Ovary (tissue), 9 donors: ENCODE results near the gene NAT10. TPM values are rescaled to one million over a fixed set of nuclear protein-coding genes. Genes with fewer than 3 reads are reported as not detected.

Source experiments
- DNase-seq, 5 donors: peaks; one replicate each; pipeline ENCODE4 v3.0.0-alpha.2; 2019 to 2020
- H3K27ac ChIP-seq, 2 donors: fragments of 200-600 bp; one replicate each; pipeline versions ENCODE4 v1.5.1 to v1.8.0; 2019 to 2022
- H3K27me3 ChIP-seq: fragments of 200-600 bp; one replicate; pipeline ENCODE4 v1.8.0; 2022
- H3K36me3 ChIP-seq: fragments of 200-600 bp; sonication (generic); one replicate; pipeline ENCODE4 v1.5.1; 2019
- H3K4me1 ChIP-seq: one replicate; pipeline ENCODE4 v1.8.1; 2013; ENCODE audit warnings: mild to moderate bottlenecking, moderate library complexity; ENCODE audit not compliant: insufficient read depth
- H3K4me3 ChIP-seq: fragments of 200-600 bp; sonication (generic); one replicate; pipeline ENCODE4 v1.5.1; 2017
- H3K9me3 ChIP-seq, 2 donors: fragments of 200-600 bp in 1 of 2; sonication (generic) in 1 of 2; one replicate each; pipeline versions ENCODE4 v1.5.1 to v1.8.1; 2013 to 2019; ENCODE audit warnings: mild to moderate bottlenecking in 1 of 2, moderate library complexity in 1 of 2
- CTCF ChIP-seq, 3 donors: fragments of 450-650 bp in 2 of 3; fragments of 200-600 bp in 1 of 3; IDR thresholded peaks; one replicate each; pipeline versions ENCODE4 v1.5.1 to v1.8.0; 2016 to 2022; ENCODE audit warnings: antibody characterized with exemption in 3 of 3, mild to moderate bottlenecking in 1 of 3
- EP300 ChIP-seq: sonication (generic); formaldehyde crosslinking; IDR thresholded peaks from one replicate; pipeline ENCODE4 v1.6.1; 2017; ENCODE audit warnings: antibody characterized with exemption
- POLR2A ChIP-seq: fragments of 450-650 bp; IDR thresholded peaks from one replicate; pipeline ENCODE4 v1.6.1; 2017; ENCODE audit warnings: antibody characterized with exemption, mild to moderate bottlenecking, moderate library complexity
- WGBS, 3 donors: extraction: QIAGEN DNeasy Blood & Tissue Kit in 1 of 3; methylation state at CpG; one replicate each; pipeline versions ENCODE4 v1.1.5 to v1.1.7; 2013 to 2017; 5-methylcytosine and 5-hydroxymethylcytosine counted together
- intact Hi-C, 4 donors: fragments of 100-400 bp; cut with DNase I; formaldehyde crosslinking; loops; one replicate each; pipeline versions ENCODE4 v1.11.0 to v1.15.1; 2022 to 2023
- polyA plus RNA-seq, 2 donors: library from polyadenylated mRNA; stranded (reverse); fragments of 200-250 nt in 1 of 2; fragments of 350-450 nt in 1 of 2; fragmentation: Illumina TruSeq in 1 of 2; extraction: RNeasy Lipid Tissue Mini Kit (QIAGEN cat#74804) in 1 of 2; gene quantifications; one replicate each; pipeline ENCODE4 v1.2.3, GENCODE V29; 2013 to 2014
- total RNA-seq, 7 donors: library from RNA; depleted of rRNA in 2 of 7; stranded (reverse); fragments of >200 nt in 2 of 7; fragmentation: NEBNext Ultra II Directional in 3 of 7; extraction: Animal tissue kit (Norgen Biotek cat#: 25700) in 3 of 7; gene quantifications; one replicate each; pipeline versions ENCODE4 v1.1.0 to v1.2.4, GENCODE V29; 2016 to 2023
- donor health status: DM: no; HTN: no; CAD: no; lungs with moderate emphysema.
- donor health status: DM: no; HTN: no; CAD: no.
- donor health status: Bipolar disorder and iron deficiency.
- donor health status: DM: yes; HTN: yes; CAD: no.
- donor health status: DM: no; HTN: no; CAD: no.
- donor health status: DM: yes; HTN: yes; CAD: no.

The NAT10 gene
- total and polyA plus RNA-seq, 9 donors = 19.8 to 60.9 (median 49.1) TPM

GRCh38 chr11:34135439-34135838 lies 30.0 kb downstream of the NAT10 start:
- intact Hi-C loops = no loop called here
- no peaks in the 10 kb centered on the region for H3K27me3 ChIP-seq
- H3K27ac ChIP-seq = no peak overlapping the region
- no peak for DNase-seq
- WGBS, 3 donors = 94 to 98% (median 95%) methylated on average over 3 of the region's 3 CpGs
- H3K9me3 ChIP-seq = no peaks in the 10 kb centered on the region
- peaks cover 3% of the 10 kb centered on the region for H3K36me3 ChIP-seq
- no peak overlapping the region for H3K4me3 ChIP-seq
- TF ChIP-seq CTCF (IDR thresholded peaks at IDR 0.05) = no peak
- no peaks in the 10 kb centered on the region for H3K4me1 ChIP-seq

GRCh38 chr11:34136420-34136819 lies 31.0 kb downstream of the NAT10 start:
- Histone ChIP-seq H3K27me3 (no peaks in the 10 kb centered on the region), H3K4me3 (no peak overlapping the region), H3K4me1 (no peaks in the 10 kb centered on the region), H3K36me3 (peaks cover 3% of the 10 kb centered on the region), H3K9me3 (no peaks in the 10 kb centered on the region), H3K27ac (no peak overlapping the region)
- intact Hi-C loops = no loop called here
- DNase-seq = no peak
- 84 to 92% (median 84%) methylated on average over 8 of the region's 8 CpGs for WGBS, 3 donors
- TF ChIP-seq CTCF (IDR thresholded peaks at IDR 0.05) = no peak
- no peak for TF ChIP-seq POLR2A
- TF ChIP-seq EP300 = no peak

- no peaks in the 10 kb centered on the region for H3K9me3 ChIP-seq
- TF ChIP-seq CTCF (IDR thresholded peaks at IDR 0.05) = no peak
- TF ChIP-seq EP300 = no peak
- no peak for TF ChIP-seq POLR2A
- H3K27me3 ChIP-seq = no peaks in the 10 kb centered on the region
- WGBS, 3 donors = 88 to 91% (median 90%) methylated on average over 7 of the region's 7 CpGs
- H3K27ac ChIP-seq = no peak overlapping the region
- no peaks in the 10 kb centered on the region for H3K4me1 ChIP-seq
- intact Hi-C loops = no loop called here
- H3K36me3 ChIP-seq = peaks cover 3% of the 10 kb centered on the region
- H3K4me3 ChIP-seq = no peak overlapping the region
- no peak for DNase-seq
Measured at GRCh38 chr11:34139346-34139745, 33.9 kb downstream of the NAT10 start.

- Histone ChIP-seq H3K4me3 (no peak overlapping the region), H3K27ac (no peak overlapping the region), H3K4me1 (no peaks in the 10 kb centered on the region), H3K27me3 (no peaks in the 10 kb centered on the region), H3K36me3 (peaks cover 3% of the 10 kb centered on the region), H3K9me3 (no peaks in the 10 kb centered on the region)
- WGBS, 3 donors = 90 to 93% (median 90%) methylated on average over 11 of the region's 11 CpGs
- DNase-seq = no peak
- intact Hi-C loops = no loop called here
- TF ChIP-seq CTCF (IDR thresholded peaks at IDR 0.05) (no peak), EP300 (no peak), POLR2A (no peak)
Measured at GRCh38 chr11:34140149-34140548, 34.7 kb downstream of the NAT10 start.

GRCh38 chr11:34143048-34143447 lies 37.6 kb downstream of the NAT10 start:
- Histone ChIP-seq H3K4me3 (no peak overlapping the region), H3K36me3 (peaks cover 2% of the 10 kb centered on the region), H3K4me1 (no peaks in the 10 kb centered on the region), H3K27me3 (no peaks in the 10 kb centered on the region), H3K27ac (no peak overlapping the region), H3K9me3 (no peaks in the 10 kb centered on the region)
- no peak for DNase-seq
- no peak for TF ChIP-seq POLR2A
- TF ChIP-seq CTCF (IDR thresholded peaks at IDR 0.05) = no peak
- no peak for TF ChIP-seq EP300
- WGBS, 3 donors = 50 to 65% (median 63%) methylated on average over 2 of the region's 2 CpGs
- intact Hi-C loops = no loop called here
